Fibroblast of peridontal ligament (primary cell): Measurements from ENCODE around the gene TBKBP1.
"Not testable (repeated sequence)": the region's sequence is repeated elsewhere in the genome, so short reads cannot be mapped to it uniquely, and the experiment has no call there.

Source experiments
- DNase-seq: peaks from one replicate; pipeline ENCODE4 v3.0.0-alpha.2; 2010; ENCODE audit errors: extremely low read depth

Gene TBKBP1

DNA sequence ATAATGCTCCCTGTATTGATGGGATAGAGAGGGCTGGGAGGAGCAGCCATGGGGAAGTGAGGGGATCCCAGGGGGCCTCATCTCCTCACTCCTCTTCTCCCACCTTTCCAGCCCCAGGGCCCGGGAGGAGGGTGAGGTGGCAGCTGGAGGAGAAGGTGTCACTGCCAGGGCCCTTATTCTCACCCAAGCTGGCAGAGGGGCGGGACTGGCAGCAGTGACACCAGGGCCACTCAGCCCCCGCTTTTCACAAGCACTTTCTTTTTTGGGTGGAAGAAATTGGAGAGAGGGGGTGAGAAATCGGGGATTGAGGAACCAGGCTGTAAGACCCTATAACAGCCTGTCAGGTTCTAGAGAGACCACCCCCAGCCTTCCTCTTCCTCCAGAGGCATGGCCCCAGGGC lies 36.7 kb downstream of the TBKBP1 start:
- no peak for DNase-seq

DNA sequence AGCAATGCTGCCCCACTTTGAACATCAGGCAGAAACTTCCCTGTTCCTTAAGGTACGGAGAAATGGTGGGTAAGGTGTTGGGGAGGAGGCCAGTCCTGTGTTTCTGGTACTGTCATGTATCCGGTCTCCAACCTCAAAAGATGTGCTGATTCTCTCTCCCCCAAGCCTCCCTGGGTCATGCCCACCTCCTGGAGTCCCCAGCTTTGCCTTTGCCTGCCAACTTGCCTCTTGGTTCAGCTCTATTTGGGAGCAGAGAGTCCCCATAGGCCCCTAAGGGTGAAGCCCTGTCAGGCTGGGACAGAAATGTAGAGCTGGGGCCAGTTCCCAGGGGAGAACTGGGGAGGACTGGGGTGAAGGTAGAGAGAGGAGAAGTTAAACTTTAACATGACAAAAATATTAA lies 37.4 kb downstream of the TBKBP1 start:
- no peak for DNase-seq

DNA sequence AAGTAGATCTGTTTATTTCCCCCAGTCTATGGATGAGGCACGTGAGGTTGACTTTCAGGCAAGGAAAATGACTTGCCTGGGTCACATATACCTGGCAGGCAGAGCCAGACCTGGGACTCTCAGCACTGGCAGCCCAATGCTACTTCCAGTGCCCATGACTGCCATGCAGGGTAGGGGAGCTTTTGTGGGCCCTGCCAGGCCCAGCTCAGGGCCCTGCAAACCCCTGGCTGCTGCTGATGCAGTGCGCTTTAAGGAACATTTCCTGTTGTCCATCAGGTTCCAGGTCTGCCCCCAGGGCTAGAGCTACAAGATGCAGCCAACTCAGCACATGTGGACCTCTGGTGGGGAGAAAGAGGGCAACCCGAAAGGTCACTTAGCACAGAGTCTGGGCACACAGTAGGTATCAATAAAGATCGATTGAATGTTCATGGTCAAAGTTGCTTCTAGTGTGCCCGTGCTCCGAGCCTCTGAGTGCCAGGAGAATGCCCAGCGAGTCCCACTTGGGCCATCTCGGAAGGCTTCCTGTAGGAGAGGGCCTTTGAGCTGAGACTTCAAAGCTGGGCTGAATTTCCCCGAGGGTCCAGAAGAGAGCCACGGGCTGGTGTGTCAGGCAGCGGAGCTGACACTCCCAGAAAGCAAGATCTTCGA lies 38.6 kb downstream of the TBKBP1 start:
- no peak for DNase-seq

DNA sequence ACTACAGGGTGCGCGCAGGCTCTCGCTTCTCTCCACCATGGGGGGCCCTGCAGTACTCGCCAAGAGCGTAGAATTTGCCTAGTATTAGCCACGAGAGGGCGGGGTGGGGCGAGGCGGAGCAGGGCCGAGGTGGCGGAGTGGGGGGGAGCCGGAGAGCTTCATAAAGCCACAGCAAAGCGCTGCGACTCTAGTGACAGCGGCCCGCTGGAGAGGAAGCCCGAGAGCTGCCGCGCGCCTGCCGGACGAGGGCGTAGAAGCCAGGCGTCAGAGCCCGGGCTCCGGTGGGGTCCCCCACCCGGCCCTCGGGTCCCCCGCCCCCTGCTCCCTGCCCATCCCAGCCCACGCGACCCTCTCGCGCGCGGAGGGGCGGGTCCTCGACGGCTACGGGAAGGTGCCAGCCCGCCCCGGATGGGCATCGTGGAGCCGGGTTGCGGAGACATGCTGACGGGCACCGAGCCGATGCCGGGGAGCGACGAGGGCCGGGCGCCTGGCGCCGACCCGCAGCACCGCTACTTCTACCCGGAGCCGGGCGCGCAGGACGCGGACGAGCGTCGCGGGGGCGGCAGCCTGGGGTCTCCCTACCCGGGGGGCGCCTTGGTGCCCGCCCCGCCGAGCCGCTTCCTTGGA lies 39.2 kb downstream of the TBKBP1 start, which contains the start of gene TBX21:
TBX21 (plus strand) TSS at position 190 of the 627 bp plus-strand sequence; CDS start at position 409, 219 bp downstream.
- DNase-seq = no peak

GRCh38 chr17:47733674-47734410 lies 39.9 kb downstream of the TBKBP1 start:
- no peak for DNase-seq

DNA sequence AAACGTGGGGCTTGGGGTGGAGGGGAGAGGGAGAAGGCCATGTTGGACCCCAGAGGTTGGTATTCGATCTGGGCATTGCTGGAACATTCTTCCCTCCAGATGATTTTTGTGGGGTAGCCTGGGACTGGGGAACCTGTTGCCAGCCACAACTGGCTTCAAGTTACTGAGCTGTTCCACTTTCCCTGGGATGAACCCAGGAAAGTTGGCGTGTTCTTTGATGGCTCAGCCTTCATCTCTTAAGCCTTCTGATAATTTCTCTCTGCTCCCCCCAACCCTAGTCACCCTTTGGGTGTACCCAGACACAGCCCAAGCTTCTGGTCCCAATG lies 41.1 kb downstream of the TBKBP1 start:
- no peak for DNase-seq

GRCh38 chr17:47735536-47736011 lies 41.6 kb downstream of the TBKBP1 start:
- no peak for DNase-seq

DNA sequence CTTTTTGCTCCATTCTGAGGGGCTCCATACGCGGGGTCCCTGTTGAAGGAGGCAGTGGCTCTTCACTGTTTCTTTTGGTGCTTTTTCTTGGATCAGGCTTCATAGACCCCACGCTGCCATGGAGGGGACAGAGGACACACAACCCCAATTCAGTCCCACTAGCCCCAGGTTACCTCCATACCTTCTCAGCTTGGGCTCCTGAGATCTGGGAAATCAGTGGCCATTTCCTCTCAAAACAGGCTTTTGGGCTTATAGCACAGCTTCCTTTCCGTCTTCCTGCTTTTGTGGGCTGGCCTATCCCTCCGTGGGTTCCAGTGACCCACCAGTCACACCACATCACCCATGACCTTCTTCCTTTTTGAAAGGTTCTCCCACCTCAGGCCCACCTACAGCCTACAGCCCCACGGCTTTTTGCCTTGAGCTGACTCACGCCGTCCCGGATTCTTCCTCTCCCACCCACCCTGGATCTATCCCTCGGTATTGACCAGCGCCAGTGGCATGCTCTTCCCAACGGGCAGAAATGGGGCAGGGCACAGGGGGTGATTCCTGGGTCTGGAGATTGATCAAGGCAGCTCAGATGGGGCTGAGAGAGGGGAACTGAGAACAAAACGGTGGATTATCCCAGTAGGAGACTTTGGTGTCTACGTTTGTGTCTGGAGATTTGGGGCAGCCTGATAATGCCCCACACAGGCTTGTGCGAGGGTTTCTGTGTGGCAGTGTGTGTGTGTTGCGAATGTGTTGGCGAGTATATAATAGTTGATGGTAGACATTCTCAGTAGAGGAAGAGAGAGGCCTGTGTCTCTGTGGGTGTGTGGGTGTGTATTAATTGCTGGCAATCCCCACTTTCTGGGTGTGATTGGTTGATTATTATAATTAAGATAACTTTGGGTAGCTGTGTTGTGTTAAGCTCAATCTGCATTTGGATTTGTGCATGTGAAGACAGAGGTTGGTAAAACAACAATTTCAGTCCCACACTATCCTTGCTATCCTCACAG lies 42.8 kb downstream of the TBKBP1 start:
- DNase-seq = no peak

DNA sequence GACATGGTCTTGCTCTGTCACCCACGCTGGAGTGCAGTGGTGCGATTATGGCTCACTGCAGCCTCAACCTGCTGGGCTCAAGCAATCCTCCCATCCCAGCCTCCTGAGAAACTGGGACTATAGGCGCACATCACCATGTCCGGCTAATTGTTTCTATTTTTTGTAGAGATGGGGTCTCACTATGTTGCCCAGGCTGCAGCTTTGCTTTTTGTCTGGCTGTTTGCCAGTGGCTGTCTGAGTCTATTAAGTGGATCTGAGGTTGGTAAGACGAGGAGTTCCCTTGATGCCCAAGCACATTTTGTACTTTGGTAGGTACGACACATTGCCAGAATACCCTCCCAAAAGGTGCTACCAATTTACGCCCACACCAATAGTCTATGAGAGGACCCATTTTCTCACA lies 44.2 kb downstream of the TBKBP1 start:
- no peak for DNase-seq

- DNase-seq = no peak
Observed at GRCh38 chr17:47739150-47739549, 45.2 kb downstream of the TBKBP1 start.

GRCh38 chr17:47739945-47740344 lies 46.0 kb downstream of the TBKBP1 start:
- not testable (repeated sequence) for DNase-seq

DNA sequence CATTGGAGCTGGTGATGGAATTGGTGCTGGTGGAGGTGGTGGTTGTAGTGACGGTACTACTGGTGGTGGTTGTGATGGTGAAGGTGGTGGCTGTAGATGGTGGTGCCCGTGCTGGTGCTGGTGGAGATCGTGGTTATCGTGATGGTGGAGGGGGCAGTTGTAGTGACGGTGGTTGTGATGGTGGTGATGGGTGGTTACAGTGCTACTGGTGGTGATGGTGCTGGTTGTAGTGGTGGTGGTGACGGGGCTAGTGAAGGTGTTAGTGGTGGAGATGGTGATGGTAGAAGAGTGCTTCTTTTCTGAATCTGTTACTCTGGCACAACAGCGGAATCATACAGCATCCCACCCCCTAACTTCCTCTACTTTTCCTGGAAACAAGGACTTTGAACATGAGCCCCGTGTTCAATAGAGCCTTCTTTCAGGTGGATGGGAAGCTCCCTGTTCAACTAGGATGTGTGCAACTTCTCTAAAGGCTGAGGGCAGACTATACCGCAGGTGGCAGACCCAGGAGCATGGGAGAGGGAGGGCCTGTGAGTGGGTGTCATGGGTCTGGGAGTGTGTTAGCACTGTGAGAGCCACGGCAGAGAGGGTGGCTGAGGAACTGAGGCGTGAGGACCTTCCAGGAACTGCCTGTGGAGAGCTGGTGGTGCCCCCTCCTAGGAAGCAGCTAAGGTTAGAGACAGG lies 47.3 kb downstream of the TBKBP1 start:
- no peak for DNase-seq

DNA sequence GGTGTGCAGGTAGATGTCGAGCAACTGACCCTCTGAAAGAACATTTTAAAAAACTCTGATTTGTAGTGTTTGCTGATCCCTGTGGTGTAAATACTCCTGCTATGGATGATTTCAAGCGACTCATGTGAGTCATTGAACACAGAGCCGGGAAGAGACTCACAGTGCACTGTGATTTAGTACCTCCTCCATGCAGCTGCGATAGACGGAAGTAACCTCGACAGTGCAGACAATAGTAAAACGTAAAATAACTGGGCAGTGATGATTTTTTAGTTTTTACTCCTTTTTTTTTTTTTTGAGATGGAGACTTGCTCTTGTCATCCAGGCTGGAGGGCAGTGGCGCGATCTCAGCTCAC lies 47.8 kb downstream of the TBKBP1 start:
- DNase-seq = no peak

DNA sequence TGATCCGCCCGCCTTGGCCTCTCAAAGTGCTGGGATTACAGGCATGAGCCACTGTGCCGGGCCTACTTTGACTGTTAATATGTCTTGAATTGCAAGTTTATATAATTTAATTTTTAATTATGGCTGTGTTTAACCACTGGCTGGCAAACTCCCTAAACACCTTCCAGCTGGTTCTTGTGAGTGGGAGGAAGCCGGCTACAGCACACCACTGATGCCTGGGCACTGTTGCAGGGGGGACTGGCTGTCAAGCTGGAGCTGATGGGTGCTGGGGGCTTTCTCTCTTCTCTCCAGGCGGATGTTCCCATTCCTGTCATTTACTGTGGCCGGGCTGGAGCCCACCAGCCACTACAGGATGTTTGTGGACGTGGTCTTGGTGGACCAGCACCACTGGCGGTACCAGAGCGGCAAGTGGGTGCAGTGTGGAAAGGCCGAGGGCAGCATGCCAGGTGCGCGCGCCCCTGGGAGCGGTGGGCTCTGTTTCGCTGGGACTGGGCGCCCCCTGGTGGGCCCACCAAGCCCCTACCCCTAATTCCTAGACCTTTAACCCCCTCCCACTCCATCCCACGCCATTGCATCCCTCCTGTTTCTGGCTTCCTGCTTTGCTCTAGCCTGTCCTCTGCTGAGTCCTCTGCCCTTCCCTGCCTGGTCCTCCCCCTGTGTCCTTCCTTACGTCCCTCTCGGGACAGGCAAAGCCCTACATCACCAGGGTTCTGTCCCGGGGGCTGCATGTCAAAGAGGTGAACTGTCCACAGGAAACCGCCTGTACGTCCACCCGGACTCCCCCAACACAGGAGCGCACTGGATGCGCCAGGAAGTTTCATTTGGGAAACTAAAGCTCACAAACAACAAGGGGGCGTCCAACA lies 48.6 kb downstream of the TBKBP1 start:
- no peak for DNase-seq

DNA sequence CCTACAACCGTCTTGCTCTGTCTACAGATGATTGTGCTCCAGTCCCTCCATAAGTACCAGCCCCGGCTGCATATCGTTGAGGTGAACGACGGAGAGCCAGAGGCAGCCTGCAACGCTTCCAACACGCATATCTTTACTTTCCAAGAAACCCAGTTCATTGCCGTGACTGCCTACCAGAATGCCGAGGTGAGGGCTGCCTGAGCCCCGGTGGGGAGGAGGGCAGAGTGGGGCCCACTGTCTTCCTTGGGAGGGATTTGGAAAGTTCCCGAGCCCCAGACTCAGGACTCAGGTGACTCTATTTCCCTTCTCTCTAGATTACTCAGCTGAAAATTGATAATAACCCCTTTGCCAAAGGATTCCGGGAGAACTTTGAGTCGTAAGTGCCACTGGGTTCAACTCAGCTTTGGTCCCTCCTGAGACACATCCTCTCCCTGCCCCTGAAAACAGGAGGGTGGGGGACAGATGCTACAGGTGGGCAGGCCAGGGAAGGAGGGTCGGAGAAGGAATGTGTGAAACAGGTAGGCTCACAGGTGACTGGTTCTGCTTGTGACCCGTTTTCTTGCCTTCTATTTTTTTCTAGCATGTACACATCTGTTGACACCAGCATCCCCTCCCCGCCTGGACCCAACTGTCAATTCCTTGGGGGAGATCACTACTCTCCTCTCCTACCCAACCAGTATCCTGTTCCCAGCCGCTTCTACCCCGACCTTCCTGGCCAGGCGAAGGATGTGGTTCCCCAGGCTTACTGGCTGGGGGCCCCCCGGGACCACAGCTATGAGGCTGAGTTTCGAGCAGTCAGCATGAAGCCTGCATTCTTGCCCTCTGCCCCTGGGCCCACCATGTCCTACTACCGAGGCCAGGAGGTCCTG lies 50.4 kb downstream of the TBKBP1 start:
- no peak for DNase-seq

- no peak for DNase-seq
Observed at GRCh38 chr17:47745037-47745380, 51.0 kb downstream of the TBKBP1 start.

DNA sequence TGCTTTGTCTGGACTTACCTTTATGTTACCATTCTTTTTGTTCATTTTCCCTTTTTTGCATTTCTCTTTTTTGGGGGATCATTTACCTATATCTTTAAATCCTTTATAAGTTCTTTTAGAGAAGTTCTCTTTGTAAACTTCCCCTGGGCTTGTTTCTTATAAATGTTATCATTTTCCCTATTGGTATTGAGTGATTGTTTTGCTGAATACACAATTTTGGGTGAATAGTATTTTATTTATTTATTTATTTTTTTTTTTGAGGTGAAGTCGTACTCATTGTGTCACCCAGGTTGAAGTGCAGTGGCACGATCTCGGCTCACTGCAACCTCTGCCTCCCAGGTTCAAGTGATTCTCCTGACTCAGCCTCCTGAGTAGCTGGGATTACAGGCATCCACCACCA lies 57.5 kb downstream of the TBKBP1 start:
- no peak for DNase-seq

DNA sequence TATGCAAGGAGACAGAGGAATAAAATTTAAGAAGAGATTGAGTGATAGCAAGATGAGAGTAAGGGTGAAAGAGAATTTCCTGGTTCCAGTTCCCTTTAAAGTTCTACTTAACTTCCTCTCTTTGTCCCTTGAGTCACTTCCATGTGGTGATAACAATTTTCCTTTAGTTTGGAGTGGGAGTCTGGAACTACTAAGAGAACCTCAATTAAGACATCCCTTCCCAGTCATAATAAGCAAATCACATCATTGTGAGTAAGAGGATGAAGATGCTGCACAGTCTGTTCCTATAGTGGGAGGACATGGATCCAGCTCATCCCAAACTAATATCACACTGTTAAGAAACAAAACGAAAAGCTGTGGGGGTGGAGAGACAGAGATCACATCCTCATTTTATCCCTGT lies 63.4 kb downstream of the TBKBP1 start:
- DNase-seq = no peak

- no peak for DNase-seq
Observed at GRCh38 chr17:47760409-47761140, 66.6 kb downstream of the TBKBP1 start.
